HG03520 (cell line): ENCODE data around the gene CA7.
A peak's percentile ranks its signal among the peaks of the same experiment; 100 is the strongest.

Source experiments
- ATAC-seq: cut with Tn5 transposase; IDR thresholded peaks from one replicate; pipeline ENCODE4 v1.9.1; 2021; ENCODE audit warnings: mild to moderate bottlenecking, moderate library complexity; ENCODE audit not compliant: unreplicated experiment

Gene CA7

DNA sequence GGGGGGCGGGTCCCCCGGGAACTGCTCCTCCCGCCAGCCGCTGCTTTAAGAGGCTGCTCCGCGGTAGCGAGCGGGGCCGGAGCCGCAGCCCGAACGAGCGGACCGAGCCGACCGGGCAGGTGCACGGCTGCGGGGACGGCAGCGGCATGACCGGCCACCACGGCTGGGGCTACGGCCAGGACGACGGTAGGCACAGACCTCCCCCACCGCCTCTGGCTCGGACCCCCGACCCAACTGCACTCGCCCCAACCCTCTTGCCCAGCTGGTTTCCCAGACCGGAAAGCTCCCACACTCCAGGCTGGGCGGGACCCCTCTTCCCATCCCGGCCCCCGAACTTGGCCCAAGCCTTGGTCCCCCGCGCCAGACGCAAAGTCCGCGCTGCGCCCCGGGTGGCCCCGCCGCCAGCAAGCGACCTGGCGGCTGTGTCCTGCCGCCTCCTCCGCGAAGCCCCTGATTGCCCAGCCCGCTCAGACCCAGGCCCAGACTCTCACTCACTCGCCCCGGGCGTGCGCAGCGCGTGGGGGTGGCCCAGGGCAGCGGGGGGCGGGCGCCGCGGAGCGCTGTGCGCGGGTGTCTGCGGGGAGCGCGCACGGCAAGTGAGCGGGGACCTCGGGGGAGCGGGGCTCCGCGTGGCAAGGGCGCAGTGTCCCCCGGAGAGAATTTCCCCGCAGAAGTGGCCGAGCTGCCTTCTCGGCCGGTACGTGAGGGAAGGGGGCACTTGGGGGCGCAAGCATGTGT is at the start of gene CA7:
Gene CA7 (plus strand): TSS at position 73 of the 738 bp plus-strand sequence. CDS start 74 bp downstream, at position 147.
- ATAC-seq: no peak

DNA sequence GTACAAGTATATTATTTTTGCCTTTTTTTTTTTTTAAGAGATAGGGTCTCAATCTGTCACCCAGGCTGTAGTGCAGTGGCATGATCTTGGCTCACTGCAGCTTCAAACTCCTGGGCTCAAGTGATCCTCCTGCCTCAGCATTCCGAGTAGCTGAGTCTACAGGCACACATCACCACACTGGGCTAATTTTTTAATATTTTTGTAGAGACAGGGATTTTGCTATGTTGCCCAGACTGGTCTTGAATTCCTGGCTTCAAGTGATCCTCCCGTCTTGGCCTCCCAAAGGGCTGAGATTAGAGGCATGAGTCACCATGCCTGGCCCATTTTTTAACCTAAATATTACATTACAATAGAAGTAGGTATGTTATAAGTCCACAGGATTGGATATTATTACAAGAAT is 46.1 kb upstream of the CA7 start:
- no peak for ATAC-seq

DNA sequence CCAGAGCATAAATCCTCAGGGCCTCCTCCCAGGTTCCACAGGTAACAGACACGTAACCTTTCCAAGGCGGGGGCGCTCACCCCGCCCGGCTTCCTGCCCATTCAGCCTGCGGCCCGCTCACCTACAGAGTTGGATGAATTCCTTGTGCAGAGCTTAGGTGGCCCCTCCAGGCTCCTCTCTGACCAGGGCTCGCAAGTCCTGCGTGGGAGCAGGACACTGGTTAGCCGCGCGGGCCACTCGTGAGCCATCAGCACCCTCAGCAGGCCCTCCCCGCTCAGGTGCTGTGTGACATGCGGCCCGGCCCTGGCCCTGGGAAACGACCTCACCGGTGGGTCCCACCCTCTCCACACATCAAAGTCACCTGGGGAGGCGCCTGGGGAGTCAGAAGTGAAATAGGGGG is 43.4 kb upstream of the CA7 start:
- no peak for ATAC-seq

DNA sequence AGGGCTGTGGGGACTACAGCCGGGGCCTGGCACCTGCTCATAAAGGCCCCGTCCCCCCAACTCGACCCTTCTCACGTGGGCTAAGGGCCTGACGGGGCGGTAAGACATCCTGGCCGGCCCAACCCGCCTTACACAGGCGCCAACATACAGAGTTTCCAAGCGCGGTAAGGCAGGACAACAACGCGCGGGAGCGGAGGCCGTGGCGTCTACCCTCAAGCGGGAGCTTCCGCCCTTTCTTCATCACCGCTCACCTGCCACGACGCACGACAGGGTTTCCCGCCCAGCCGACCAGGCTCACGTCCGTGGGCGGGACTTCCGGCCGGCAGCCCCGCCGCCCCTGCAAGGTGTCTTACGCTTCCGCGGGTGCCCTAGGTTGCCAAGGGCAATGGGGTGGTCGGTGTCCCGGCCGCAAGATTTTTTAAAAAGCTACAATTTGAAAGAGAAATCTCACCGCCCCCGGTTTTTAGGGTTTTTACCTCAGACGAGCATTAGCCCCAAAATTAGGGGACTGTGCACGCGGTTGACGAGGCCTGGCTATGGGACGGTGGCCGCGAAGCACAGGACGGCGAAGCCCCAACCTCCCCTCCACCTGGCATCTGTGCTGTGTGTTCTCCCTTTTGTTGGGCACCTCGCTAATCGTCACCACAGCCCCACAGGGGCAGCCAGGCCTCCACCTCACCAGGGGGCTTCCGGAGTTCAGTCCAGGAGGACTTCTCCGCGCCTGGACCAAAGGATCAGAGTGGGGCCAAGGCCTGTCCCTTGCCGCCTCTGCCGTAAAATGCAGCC is 42.7 kb upstream of the CA7 start, which contains the start of gene TERB1:
Gene TERB1 (minus strand): TSS at position 265 of the 786 bp plus-strand sequence. CDS start 4,786 bp downstream, outside the sequence.
- ATAC-seq: no peak

DNA sequence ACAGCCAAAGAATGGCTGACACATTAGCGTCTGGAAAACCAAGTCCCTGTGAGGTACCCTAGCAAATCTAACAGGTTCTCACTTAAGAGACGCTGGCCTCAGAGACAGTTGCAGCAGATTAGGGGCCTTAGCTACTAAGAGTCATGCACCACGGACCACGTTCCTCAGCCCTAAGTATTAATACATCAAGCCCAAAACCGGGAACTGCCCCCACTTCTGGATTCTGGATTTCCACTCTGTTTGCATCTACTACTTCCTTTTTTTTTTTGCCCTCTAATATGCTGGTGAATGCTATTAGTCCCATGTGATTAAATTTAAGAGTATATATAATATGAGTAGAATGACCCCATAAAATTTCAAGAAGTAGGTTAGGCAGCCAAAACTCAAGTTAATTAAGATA is 42.1 kb upstream of the CA7 start:
- no peak for ATAC-seq

DNA sequence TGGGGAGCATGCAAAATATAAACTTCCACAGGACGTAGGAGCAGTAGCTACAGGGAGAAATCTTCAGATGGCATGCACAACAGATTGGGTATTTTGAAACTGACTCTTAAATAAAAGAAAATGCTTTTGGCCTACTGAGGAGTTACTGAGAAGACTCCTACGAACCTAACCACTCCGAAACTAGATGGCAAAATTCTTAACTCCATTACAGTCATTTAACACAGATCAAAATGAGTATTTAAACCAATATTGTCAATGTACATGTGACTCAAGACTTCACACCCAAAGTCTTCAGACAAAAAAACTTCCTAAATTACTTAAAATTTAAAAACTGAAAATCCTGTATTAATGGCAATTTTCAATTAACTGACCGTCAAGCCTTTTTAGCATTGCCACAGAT is 34.4 kb upstream of the CA7 start:
- no peak for ATAC-seq

DNA sequence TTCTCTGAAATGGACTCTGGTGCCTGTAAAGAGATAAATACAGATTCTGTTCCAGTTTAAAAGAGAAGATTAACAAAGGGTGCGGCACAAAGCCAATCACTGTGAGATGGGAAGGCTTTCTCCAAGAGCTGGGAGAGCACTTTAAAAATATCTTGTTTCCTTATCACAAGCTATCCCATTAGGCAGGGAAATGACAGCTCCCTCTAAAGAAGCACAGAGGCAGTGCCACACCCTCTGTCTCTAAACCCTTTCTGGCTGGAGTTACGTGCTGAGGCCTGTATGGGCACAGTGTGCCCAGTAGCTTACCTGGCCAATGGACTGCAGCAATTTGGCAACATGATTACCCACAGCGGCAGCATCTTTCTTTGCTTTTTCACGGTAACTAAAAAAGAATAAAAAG is 33.8 kb upstream of the CA7 start:
- no peak for ATAC-seq

DNA sequence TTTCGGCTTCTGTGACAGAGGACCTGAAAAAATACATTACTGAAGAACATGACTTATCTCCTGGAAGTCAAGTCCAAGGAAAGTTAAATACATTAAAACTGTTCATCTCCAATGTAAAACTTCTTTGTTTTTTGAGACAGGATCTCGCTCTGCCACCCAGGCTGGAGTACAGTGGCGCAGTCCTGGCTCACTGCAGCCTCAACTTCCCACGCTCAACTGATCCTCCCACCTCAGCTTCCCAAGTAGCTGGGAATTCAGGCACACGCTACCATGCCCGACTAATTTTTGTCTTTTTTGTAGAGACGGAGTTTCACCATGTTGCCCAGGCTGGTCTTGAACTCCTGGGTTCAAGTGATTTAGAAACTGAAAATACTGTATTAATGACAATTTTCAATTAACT is 33.2 kb upstream of the CA7 start:
- ATAC-seq: no peak

DNA sequence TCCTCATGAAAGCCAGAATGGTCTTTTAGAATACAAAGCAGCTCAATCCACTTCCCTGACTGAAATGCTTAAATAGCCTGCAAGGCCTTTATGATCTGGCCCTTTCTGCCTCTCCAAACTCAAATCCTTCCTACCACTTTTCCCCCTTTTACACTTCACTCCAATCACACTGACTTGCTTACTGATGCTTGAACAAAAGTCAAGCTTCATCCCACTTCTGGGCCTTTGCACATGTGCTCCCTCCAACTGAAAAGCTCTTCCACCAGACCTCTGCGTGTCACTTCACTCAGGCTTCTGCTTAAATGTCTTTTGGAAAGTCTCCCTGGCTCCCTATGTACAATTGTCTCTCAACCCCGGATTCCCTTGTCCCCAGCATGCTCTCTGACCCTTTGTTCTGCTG is 29.5 kb upstream of the CA7 start:
- ATAC-seq: no peak

DNA sequence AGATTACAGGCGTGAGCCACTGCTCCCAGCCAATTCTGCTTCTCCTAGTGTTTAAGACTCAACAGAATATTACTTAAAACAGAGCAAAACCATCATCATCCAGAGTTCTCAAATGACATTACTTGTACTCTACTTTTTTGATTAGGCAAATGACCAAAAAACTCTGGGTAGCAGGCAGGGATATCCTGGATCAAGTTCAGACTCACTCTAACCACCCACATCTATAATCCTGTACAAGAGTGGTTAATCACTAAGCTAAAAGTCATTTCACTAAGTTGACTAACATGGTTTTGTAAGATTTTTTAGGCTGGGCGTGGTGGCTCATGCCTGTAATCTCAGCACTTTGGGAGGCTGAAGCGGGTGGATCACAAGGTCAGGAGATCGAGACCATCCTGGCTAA is 20.2 kb upstream of the CA7 start:
- ATAC-seq: no peak

DNA sequence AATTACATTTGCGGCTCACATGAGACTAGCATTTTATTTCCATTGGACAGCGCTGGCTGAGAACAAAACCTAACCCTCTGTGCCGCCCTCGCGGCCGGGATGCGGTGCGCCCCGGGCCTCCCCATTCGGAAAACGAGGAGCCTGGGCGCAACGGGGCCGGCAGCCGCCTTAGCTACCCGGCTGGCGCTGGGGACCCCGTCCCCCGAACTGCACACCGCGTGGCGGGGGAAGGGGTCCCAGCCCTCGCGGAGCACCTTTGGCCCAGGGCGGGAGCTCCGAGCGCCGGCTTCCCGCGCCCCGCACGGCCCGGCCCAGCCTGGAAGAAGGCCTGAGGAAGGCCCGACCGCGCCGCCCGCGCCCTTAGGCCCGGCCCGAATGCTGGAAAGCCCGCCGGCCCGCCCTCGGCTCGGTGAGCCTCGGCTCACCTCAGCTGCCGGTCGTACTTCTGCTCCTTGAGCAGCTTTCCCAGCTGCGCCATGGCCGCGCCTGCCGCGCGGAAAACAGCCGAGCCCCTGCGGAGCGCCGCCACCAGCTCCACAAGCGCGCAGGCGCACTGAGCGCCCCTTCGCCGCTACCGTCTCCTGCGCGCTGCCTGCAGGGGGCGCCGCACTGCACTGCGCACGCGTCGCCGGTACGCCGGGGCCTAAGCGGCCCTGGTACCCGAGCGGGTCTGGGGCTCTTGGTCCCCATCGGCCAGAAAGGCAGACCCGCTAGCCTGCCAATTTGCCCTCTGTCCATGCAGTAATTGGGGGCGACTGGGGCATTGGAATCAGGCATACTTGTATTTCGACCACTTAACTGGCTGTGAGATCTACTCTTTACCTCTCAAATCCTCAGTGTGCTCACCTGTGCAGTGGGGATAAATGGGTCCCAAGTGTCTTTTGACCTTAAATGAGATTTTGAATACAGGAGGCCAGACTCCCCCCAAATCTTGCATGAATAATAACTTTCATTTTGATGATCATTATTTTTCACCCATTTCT is 13.5 kb upstream of the CA7 start, which contains the start of gene NAE1:
Gene NAE1 (minus strand): TSS at position 555 of the 983 bp plus-strand sequence. CDS start 77 bp downstream, at position 478.
- ATAC-seq: peak; percentile 89

DNA sequence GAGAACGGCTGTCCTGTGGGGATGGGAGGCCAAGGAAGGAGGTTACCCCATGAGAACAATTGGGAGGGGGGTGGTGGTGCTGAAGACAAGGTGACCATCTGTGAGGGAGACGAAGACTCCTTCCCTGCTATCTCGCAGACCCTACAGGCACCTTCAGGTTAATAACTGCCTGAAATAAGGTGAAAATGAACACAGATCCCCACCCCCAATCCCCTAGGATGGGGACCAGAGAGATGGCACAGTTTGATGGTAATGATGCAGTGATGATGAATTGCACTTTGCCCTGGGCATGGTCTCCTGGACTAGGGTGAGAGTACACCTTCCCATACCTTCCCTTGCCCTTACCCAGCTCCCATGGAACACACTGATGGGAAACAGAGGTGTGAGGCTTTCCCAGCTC is 12.0 kb upstream of the CA7 start:
- no peak for ATAC-seq

DNA sequence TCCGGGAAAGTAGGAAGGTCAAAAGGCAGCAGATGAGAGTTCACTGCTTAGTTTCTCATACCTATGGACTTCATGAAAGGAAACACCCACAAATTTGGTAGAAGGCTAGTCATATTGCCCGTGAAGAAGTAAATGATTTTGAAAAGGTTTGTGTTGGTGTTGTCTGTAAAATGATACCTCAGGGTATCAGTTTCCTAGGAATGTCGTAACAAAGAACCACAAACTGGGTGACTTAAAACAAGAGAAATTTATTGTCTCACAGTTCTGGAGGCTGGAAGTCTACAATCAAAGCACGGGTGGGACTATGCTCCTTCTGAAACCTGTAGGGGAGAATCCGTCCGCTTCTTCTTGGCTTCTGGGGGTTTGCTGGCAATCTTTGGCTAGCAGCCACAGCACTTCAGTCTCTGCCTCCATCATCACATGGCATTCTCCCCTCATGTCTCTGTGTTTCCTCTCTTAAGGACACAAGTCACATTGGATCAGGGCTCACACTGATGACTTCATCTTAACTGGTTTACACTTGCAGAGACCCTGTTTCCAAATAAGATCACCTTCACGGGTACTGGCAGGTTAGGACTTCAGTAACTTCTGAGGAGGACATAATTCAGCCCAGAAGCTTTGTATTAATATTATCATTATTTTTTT is 11.4 kb upstream of the CA7 start:
- no peak for ATAC-seq

DNA sequence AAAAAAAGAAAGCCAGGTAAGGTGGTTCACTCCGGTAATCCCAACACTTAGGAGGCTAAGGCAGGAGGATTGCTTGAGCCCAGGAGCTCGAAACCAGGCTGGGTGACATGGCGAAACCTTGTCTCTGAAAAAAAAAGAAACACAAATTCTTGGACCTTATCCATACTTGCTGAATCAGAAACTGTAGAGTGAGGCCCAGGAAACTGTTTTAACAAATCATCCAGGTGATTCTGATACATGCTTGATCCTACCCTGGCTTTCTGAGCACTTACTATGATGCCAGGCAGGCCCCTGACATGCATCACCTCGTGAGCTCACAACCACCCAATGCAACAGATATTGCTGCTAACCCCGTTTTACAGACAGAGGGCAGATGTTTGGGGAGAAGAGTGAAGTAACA is 9.5 kb upstream of the CA7 start:
- no peak for ATAC-seq

DNA sequence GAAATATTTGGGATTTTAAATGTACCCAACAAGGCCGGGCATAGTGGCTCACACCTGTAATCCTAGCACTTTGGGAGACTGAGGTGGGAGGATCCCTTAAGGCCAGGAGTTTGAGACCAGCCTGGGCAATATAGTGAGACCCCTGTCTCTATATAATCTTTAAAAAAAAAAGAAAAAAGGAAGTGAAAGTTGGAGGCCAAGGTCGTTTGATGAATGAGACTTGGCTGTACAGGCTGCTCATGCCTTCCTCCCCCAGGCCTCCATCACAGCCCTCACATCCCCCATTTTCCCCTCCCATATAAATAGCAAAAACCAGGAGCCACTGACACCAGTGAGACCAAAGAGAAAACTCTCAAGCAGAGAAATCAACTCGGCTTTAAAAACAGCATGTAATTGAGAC is 3.3 kb upstream of the CA7 start:
- ATAC-seq: no peak

DNA sequence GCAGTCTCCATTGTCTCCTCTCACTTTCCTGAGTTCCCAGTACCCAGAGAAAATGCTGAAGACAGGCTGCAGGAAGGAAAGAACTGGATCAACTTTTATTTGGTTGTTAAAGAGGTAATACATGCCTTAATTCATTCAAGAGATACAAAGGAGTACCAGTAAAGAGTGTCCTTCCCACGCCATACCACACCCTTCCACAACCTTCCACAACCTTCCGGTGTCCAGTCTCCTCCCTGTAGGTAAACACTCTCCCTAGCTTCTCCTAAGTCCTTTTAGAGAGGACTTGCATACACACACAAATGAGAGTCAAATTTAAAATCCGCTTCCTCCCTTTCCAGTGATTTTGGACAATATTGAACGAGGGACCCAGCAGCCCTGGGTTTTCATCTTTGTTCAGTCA is 2.8 kb upstream of the CA7 start:
- no peak for ATAC-seq

DNA sequence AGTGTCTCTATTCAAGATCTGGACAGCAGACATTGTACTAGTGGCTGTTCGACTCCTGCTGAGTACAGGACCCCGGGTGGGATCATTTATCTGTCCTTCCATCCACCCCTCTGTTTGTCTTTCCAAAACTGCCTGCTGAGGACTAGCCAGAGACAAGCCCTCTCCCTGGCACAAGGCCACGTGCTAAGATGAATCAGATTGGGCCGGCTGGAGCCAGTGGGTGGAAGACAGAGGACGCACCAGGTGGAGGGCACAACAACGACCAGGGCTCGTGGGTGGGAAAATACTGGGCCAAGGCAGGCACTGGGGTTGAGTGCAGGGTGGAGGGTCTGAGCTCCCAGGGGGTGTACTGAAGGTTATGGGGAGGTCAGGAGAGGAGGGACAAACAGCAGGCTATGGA is 1.4 kb upstream of the CA7 start:
- no peak for ATAC-seq

DNA sequence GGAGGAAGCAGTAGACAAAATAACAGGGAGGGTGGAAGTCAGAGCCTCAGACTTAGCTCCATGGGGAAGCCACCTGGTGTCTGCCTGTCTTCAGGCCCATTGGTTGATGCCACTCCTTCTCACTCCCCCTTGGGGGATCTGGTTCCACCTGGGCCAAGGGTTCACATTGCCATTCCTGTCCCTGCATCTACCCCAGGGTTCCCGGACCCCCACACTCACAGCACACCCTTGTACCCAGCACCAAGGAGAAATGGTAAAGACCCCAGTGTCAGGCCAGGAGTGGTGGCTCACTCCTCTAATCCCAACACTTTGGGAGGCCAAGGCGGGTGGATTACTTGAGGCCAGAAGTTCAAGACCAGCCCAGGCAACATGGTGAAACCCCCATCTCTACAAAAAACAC is 1.0 kb upstream of the CA7 start:
- ATAC-seq: no peak

DNA sequence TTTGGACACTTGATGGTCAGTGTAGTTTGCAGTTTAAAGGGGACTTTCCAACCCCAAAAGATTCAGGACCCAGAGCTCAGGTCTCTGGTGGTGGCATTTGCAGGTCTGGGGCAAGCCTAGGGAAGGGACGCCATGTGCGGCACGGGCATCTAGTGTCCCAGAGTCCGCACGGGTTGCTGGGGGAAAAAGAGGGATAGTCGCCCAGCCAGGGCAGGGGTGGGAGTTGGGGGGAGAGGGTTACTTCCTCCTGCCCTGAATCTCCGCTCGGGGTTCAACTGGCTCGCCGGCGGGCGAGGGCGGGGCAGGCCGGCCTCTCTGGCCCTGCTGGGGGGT is 239 bp upstream of the CA7 start:
- ATAC-seq: no peak

DNA sequence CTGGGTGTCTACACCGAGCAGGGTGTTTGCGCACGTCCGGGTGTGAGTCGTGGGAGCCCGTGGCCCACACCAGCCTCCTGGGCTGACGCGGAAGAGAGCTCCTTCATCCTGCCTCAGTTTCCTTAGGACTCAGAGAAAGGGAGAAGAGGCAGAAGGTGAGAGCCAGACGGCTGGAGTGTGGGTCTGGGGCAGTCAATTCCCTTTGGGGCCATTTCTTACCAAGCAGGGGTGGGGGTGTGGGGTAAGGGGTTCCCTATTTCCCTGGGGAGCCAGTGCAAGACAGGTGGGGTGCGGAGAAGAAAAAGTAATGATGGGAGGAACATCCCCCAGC is 831 bp downstream of the CA7 start:
- no peak for ATAC-seq

DNA sequence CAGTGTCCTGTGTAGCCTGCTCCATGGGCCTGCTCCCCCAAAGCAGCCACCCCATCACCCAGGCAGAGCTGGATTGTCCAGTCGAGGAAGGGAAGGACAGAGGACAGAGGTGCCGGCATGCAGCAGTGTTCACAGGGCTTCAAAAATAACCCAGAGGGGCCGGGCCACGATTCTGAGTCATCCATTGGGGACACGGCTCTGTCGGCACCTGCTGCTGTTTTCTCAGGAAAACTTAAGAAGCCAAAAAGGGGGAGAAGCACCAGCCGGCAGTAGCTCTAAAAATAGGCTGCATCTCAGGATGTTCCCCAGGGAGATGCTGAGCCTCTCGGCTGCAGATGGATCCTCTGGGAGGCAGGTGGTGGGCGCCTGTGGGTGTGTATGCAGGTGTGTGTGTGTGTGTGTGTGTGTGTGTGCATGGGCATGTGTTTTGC is 1.6 kb downstream of the CA7 start:
- ATAC-seq: no peak
